Prostate gland (tissue), 2 donors: ENCODE measurements around the gene C1GALT1C1L.

Experiments used
- CTCF ChIP-seq, 4 experiments: fragments of 200-600 bp in 2 of 4; fragments of 450-650 bp in 2 of 4; sonication (generic) in 2 of 4; IDR thresholded peaks; 1 replicate in 3 of 4; 2 replicates in 1 of 4; pipeline ENCODE4 v1.5.1; 2016 to 2019; ENCODE audit warnings: antibody characterized with exemption in 4 of 4, mild to moderate bottlenecking in 2 of 4, moderate library complexity in 2 of 4
- POLR2A ChIP-seq: fragments of 450-650 bp; IDR thresholded peaks from one replicate; pipeline ENCODE4 v1.6.1; 2016; ENCODE audit warnings: antibody characterized with exemption, mild to moderate bottlenecking
- POLR2AphosphoS5 ChIP-seq: sonication (generic); formaldehyde crosslinking; IDR thresholded peaks from one replicate; pipeline ENCODE4 v1.6.1; 2017; ENCODE audit warnings: antibody characterized with exemption

- no peak for TF ChIP-seq CTCF (IDR thresholded peaks at IDR 0.05)
- TF ChIP-seq POLR2A, result no peak
- TF ChIP-seq POLR2AphosphoS5, result no peak
These were observed 32.5 kb downstream of the C1GALT1C1L start for GRCh38 chr2:43643680-43644079.
